KOPT-K1 (cell line): ENCODE results near the gene FEM1B.

Source experiments
- H3K27ac ChIP-seq: fragments of 200-600 bp; sonication (generic); 2 replicates; pipeline ENCODE4 v1.5.1; 2016; ENCODE audit warnings: antibody characterized with exemption, mild to moderate bottlenecking, low read depth, low read length; ENCODE audit not compliant: poor library complexity, severe bottlenecking
- H3K36me3 ChIP-seq: fragments of 200-600 bp; sonication (generic); 2 replicates; pipeline ENCODE4 v1.5.1; 2017; ENCODE audit warnings: antibody characterized with exemption, mild to moderate bottlenecking, low read length, moderate library complexity; ENCODE audit not compliant: insufficient read depth
- H3K9me3 ChIP-seq: fragments of 200-600 bp; sonication (generic); 2 replicates; pipeline ENCODE4 v1.5.1; 2017; ENCODE audit warnings: antibody characterized with exemption, low read length, mild to moderate bottlenecking; ENCODE audit not compliant: insufficient read depth, poor library complexity, severe bottlenecking

The FEM1B gene

DNA sequence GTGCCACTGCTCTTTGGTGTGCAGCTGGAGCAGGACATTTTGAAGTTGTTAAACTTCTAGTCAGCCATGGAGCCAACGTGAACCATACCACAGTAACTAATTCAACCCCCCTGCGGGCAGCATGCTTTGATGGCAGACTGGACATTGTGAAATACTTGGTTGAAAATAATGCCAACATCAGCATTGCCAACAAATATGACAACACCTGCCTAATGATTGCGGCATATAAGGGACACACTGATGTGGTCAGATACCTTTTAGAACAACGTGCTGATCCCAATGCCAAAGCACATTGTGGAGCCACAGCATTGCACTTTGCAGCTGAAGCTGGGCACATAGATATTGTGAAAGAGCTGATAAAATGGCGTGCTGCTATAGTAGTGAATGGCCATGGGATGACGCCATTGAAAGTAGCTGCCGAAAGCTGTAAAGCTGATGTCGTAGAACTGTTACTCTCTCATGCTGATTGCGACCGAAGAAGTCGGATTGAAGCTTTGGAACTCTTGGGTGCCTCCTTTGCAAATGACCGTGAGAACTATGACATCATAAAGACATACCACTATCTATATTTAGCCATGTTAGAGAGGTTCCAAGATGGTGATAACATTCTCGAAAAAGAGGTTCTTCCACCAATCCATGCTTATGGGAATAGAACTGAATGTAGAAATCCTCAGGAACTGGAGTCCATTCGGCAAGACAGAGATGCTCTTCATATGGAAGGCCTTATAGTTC lies 12.2 kb downstream of the FEM1B start:
- Histone ChIP-seq H3K9me3 (no peaks in the 10 kb centered on the region), H3K27ac (no peak overlapping the region), H3K36me3 (peaks cover 66% of the 10 kb centered on the region)

DNA sequence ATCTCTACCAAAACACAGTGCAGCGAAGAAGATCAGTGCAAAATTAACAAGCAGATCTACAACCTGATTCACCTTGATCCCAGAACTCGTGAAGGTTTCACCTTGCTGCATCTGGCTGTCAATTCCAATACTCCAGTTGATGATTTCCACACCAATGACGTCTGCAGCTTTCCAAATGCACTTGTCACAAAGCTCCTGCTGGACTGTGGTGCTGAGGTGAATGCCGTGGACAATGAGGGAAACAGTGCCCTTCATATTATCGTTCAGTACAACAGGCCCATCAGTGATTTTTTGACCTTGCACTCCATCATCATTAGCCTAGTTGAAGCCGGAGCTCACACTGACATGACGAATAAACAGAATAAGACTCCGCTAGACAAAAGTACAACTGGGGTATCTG lies 13.2 kb downstream of the FEM1B start:
- Histone ChIP-seq H3K27ac (no peak overlapping the region), H3K9me3 (no peaks in the 10 kb centered on the region), H3K36me3 (peaks cover 65% of the 10 kb centered on the region)

DNA sequence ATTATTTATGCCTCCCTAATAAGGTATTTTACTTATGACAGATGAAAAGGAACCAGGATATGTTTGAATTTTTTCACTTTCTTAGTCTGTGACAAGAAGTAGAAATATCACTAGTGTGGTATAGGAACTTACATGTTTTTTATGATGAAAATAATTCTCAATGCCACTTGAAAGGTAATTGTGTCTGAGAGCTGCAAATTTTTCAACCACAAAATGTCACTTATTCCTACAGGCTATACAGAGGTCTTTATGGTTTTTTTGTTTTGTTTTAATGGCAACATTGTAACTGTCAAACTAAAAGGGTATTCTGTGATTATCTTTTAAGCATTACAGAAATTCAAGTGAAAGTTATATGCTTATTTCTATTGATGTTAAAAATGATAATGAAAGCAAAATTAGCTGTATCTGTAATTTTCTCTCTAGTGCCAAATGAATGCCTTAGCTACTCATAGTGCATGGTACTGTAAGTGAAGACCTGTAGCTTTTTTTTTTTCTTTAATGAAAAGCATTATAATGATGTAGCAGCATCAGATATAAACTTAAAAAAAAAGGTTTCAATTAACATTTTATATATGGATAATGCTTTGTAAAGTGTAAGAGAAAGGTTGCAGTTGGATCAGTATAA lies 14.7 kb downstream of the FEM1B start:
- Histone ChIP-seq H3K9me3 (no peaks in the 10 kb centered on the region), H3K27ac (peak overlapping the region; percentile 27), H3K36me3 (peaks cover 66% of the 10 kb centered on the region)

DNA sequence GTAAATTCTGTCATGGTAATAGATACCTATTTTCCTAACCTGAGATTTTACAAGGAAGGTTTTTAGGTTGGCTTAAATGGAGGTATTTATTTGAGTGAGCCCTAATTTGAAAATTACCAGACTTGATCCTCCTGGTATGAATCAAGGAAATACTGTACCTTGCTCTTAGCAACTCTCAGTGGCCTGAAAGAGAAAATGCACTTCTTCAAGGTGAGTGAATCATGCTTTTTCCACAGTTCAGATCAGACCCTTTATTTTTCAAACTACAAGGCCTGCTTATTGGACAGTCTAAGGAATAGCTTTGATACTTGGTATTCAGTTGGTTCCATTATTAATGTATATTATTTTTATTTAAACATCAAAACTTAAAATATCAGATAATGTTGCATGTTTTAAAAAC lies 15.4 kb downstream of the FEM1B start:
- no peaks in the 10 kb centered on the region for H3K9me3 ChIP-seq
- peak overlapping the region; percentile 27 for H3K27ac ChIP-seq
- peaks cover 62% of the 10 kb centered on the region for H3K36me3 ChIP-seq

DNA sequence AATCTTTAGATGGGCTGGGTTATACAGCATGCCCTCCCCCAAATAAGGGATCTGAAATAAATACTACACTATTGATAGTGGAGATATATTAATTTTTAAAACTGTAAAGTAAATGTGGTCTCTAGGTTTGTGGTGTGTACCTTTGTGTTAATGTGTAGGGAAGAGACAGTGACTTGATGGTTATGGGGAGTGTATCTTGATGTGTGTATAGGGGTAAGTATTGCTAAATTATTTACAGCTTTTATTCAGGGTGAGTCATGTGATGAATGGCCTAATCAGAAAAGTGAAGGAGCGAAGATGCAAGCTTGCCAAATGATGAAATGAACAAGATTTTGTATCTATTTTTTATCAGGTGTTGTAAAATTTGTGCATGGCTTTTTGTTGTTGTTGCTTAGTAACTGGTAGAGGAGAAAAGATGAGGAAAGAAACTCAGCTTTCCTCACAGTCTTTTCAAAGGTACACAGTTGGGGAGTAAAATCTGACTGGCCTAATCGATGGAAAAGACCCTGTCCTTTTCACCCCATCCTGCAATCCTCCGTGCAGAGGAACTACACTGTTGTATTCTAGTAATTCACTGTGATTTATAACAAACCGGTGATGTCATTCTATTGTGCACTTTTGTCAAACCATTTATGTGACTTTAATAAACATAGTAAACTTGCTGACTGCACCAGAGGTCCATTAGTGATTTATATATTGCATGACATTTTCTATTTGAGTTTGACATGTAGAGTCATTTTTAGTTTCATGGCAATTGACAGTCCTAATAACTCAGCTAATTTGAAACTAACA lies 17.7 kb downstream of the FEM1B start:
- Histone ChIP-seq H3K36me3 (peaks cover 44% of the 10 kb centered on the region), H3K9me3 (no peaks in the 10 kb centered on the region), H3K27ac (no peak overlapping the region)

DNA sequence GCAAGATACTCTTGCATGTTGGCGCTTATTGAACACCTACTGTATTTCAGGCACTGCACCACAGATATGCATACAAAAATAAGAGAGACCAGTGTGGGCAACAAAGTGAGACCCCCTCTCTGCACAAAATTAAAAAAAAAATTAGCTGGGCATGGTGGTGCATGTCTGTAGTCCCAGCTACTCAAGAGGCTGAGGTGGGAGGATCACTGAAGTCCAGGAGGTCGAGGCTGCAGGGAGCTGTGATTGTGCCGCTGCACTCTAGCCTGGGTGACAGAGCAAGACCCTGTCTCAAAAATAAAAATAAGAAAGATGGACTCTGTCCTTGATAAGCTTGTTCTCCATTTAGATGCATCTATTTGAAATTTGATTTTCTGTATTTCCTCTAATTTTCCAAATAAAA lies 20.8 kb downstream of the FEM1B start:
- no peaks in the 10 kb centered on the region for H3K9me3 ChIP-seq
- peak overlapping the region; percentile 64 for H3K27ac ChIP-seq
- H3K36me3 ChIP-seq = peaks cover 25% of the 10 kb centered on the region

DNA sequence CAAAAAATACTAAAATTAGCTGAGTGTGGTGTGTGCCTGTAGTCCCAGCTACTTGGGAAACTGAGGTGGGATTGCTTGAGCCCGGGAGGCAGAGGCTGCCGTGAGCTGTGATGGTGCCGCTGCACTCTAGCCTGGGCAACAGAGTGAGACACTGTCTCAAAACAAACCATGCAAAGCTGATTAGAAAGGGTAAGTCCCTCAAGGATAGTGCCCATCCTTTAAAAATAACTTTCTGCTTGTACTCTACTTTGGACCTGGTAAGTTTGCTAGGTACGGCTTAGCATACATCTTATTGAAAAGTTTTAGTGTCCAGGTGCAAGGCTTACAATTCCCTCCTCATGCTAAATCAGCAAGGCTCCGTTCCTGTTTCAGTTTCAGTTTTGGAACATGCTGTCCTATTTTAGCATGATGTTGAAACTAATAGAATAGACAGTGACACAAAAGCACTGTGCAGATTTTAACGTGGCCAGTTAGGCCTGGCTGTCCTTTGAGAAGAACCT lies 21.4 kb downstream of the FEM1B start:
- peaks cover 19% of the 10 kb centered on the region; the same call in 1 of the 2 replicates for H3K36me3 ChIP-seq
- no peaks in the 10 kb centered on the region for H3K9me3 ChIP-seq
- peak overlapping the region; percentile 64 for H3K27ac ChIP-seq

DNA sequence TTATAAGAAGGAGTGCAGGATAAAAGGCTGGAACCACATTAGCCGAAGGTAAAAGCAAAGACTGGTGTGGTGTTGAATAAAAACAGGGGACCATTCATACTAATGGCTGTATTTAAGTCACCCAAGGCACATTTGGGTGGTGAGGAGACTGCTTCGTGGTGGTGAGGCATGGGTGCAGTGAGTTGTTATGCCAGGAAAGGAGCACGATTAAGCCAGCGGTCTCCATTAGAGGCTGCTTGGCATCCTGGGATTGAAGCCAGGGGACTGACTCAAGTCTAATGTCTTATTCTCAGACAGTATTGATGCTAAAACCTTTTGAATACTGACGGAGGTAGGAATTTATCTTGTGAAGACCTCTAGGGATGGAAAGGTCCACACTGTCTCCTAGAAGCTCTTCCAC lies 21.9 kb downstream of the FEM1B start:
- H3K27ac ChIP-seq = peak overlapping the region; percentile 64

DNA sequence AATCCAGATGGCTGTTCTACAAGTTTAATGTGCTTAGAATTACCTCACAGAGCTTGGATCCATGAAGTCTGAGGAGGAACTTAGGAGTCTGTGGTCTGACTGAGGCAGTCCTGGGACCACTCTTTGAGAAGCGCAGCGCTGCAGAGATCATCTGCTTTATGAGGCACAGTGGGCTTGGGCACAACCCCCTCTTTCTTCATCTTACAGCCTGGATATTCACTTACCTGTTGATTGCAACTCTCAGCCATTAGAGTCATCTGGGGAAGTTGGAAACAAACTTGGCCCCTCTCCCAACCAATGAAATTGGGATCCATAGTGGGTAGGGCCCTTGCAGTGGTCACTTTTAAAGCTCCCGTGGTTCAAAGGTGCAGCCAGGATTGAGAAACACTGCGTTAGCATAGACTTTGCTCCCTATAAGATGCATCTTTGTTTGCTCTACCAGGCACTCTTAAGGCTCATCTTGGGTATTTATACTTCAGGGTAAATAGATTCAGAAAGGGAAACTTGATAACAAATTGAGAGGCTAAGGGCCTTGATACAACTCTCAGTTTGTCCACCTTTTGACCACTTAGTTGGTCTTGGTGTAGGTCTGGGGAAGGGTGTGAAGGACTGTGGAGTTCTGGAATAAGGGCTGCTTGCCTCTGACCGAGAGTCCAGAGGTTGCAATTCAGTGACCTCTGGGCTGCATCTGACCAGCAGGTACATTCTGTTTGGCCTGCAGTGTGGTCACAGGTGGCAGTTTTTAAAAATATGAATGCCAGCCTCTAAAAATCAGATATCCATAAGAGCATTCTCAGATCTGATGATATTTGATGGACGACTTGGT lies 22.8 kb downstream of the FEM1B start:
- Histone ChIP-seq H3K27ac (no peak overlapping the region), H3K9me3 (no peaks in the 10 kb centered on the region), H3K36me3 (0 out of 2 replicates have a peak, but pooled peaks cover 15% of the 10 kb centered on the region)

More for the DNA sequence above, 21.9 kb downstream of the FEM1B start:
- Histone ChIP-seq H3K9me3 (no peaks in the 10 kb centered on the region), H3K36me3 (peaks cover 18% of the 10 kb centered on the region; the same call in 1 of the 2 replicates)

DNA sequence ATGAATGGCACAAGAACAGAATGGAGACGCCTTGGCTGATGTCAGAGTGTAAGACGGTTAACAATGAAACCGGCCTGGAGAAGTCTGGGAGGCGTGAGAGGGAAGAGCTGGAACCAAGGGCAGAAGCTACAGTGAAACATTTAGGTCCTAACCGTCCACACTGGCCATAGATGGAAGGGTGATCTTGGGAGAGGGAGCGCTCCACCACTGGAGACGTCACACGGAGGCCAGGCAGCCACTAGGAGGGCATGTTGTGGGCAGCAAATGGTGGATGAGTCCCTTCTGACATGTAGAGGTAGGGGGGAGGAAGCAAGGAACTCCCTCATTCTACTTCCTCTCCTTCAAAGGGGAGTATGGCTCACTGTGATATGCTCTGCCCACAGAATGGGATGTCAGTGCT lies 23.8 kb downstream of the FEM1B start:
- Histone ChIP-seq H3K36me3 (0 out of 2 replicates have a peak, but pooled peaks cover 10% of the 10 kb centered on the region), H3K9me3 (no peaks in the 10 kb centered on the region), H3K27ac (no peak overlapping the region)

DNA sequence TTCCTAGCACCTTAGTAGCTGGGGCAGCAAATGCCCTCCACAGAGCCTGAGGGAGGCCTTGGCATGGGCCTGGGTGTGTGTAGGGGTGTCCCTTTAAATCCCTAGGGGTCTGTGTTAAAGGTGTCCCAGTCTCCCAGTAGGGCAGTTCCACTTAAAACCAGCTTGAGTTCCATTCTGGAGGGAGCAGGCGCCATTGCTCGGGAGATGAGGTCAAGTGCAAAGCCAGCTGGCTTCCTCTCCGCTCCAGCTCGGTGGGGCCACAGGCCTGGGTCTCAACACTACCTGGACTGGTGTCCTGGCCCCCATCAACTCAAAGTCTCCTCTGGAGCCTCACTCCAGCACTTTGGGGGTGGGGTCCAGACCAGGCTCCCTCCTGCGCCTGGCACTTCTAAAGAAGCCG lies 25.2 kb downstream of the FEM1B start:
- 0 out of 2 replicates have a peak, but pooled peaks cover under 1% of the 10 kb centered on the region for H3K36me3 ChIP-seq
- no peaks in the 10 kb centered on the region for H3K9me3 ChIP-seq
- no peak overlapping the region for H3K27ac ChIP-seq

DNA sequence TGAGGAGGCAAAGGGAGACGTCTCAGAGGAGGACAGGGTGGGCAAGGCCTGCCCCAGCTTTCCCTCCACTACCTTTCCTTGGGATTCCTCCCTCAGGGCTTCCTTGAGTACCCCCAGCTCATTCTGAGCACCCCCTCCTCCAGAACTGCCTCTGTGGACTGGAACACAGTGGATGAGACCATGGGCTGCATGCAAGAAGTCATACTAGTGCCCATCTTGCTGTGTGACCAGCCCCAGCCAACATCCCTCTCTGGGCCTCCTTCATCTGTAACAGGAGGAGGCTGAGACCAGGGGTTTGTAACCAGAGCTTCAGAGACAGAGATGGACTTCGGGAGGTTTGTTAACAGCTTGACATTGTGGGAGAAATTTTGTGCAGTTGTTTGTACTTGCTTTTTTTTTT lies 25.6 kb downstream of the FEM1B start:
- Histone ChIP-seq H3K36me3 (no peaks in the 10 kb centered on the region), H3K27ac (no peak overlapping the region), H3K9me3 (no peaks in the 10 kb centered on the region)

DNA sequence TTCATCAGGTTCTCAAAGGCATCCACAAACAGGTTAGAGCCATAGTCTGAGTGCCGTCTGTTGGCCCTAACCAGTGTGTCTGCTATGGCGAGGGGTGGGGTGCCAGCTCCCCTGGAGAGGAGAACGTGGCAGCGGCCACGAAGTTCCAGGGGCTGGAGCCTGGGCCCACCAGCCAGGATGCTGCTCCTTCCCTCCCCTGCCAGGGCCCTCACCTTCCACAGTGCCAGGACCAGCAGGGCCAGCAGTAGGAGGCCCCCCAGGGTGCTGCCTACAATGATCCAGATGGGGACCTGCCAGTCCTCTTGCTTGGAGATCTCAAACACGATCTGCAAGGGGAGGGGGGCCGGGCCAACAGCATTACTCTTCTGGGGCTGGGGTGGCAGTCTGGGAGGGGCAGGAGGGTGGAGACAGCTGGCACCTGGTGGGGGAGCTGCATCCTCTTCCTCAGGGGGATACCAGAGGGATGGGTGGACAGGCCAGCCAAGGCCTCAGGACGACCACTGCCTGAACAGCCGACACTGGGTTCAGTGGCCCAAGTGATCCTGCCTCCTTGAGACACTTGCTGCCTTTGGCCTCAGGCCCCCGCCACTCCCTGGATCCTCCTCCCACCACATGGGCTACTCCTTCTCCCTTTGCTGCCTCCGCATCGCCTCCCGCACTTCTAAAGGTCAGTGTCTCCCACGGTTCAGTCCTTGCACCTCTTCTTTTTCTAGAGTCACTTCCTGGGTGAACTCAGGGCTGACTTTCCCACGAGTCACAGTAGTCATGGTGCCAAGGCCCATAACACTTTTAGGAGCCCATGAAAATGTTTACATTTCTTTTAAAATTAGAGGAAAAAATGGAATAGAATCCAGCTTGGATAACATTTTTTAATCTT lies 26.3 kb downstream of the FEM1B start:
- Histone ChIP-seq H3K27ac (no peak overlapping the region), H3K9me3 (no peaks in the 10 kb centered on the region), H3K36me3 (no peaks in the 10 kb centered on the region)
